ENCODE measurements around the gene REPIN1.

DNA sequence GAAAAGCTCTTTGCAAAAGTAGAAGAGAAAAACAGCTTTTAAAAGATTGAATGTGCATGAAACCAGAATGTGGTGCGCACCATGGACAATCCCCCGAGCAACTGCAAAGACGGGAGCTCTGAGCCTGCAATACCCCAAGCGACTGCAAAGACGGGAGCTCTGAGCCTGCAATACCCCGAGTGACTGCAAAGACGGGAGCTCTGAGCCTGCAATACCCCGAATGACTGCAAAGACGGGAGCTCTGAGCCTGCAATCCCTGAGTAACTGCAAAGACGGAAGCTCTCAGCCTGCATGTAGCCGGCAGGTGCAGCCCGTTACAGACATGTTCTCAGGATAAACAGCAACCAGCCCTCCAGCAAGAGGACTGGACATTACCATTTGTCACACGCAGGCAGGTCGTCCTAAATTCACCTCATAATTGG is 16.7 kb downstream of the REPIN1 start:
- no peak for TF ChIP-seq POLR2A (IDR thresholded peaks at IDR 0.05)
- TF ChIP-seq, protein P1, sequence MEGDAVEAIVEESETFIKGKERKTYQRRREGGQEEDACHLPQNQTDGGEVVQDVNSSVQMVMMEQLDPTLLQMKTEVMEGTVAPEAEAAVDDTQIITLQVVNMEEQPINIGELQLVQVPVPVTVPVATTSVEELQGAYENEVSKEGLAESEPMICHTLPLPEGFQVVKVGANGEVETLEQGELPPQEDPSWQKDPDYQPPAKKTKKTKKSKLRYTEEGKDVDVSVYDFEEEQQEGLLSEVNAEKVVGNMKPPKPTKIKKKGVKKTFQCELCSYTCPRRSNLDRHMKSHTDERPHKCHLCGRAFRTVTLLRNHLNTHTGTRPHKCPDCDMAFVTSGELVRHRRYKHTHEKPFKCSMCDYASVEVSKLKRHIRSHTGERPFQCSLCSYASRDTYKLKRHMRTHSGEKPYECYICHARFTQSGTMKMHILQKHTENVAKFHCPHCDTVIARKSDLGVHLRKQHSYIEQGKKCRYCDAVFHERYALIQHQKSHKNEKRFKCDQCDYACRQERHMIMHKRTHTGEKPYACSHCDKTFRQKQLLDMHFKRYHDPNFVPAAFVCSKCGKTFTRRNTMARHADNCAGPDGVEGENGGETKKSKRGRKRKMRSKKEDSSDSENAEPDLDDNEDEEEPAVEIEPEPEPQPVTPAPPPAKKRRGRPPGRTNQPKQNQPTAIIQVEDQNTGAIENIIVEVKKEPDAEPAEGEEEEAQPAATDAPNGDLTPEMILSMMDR (IDR thresholded peaks at IDR 0.05 in 8 of 11, conservative IDR thresholded peaks at IDR 0.05 in 3 of 11) = no peak

Measured in spleen (tissue), 7 donors.